ENCODE measurements around the gene CA10. TPM values are rescaled to one million over a fixed set of nuclear protein-coding genes. Genes with fewer than 3 reads are reported as not detected.
A peak's percentile ranks its signal among the peaks of the same experiment; 100 is the strongest.

Gene CA10
- total RNA-seq, 1 experiment from 2014 or later: not detected

DNA sequence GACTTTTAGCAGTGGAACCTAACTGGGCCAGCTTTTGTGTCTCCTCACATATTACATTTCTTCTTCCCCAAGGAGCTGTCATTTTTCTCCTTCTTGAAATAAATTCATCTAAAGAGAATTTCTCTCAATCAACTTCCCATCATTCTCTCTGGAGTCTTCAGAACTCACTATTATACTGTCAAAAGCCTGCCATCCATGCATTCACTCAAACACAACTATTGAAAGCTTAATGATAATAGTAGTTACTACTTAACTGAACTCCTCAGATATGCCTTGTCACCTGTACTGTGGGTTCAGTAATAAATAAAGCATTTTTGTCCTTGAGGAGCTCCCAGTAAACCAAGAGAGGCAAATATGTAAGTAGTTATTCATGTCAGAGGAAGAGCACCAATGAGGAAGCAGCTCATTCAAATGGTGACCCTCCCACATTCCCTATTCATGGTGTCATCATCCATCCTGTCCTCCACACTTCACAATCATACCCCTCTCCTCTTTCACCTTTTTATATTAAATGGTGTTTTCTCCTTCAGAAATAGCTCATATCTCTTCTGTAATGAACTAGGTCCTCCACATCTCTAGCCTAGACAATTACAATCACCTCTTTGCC, 162.6 kb downstream of the CA10 start:
- in situ Hi-C loops (cut with HindIII; ENCODE audit: low sequenced_read_pairs): no loop called here
- DNase-seq (ENCODE audit: low spot score): no peak

GRCh38 chr17:51992864-51993416, 165.6 kb downstream of the CA10 start:
- peak; percentile 50 for DNase-seq (ENCODE audit: low spot score)
- in situ Hi-C loops (cut with HindIII; ENCODE audit: low sequenced_read_pairs): no loop called here

DNA sequence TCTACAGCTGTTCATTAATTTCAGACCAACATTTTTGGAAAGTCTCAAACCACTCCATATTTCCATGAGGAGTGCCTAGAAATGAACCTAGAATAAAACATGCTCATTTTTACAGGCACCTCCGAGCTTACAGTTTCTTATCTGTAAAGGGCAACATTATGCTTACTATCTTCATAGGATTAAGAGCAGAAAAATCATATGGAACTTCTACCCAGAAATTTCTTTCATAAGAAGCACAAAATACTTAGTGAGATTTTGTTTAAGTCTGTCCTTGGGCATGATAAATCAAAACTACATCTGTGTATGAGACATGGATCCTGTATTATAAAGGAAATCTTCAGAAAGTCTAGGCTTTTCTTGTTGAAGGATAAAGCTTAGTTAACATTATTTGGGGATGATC, 187.4 kb downstream of the CA10 start:
- DNase-seq (ENCODE audit: low spot score): no peak
- in situ Hi-C loops (cut with HindIII; ENCODE audit: low sequenced_read_pairs): no loop called here

DNA sequence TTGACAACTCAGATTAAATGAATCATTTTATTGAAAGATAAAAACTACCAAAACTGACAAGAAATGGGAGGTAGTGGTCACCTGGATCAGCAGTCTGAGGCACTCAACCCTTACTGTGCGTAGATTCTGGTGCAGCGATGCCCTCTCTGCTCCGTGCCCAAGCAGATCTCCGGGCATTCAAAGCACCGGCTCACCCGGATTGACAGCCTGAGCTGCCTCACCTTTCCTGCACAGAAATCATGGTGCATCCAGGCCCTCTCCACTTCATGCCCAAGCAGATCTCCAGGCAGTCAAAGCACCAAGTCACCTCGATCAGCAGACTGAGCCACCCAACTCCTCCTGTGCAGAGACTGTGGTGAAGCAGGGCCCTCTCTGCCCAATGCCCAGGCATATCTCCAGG, 196.8 kb downstream of the CA10 start:
- DNase-seq (ENCODE audit: low spot score): no peak
- in situ Hi-C loops (cut with HindIII; ENCODE audit: low sequenced_read_pairs): no loop called here

DNA sequence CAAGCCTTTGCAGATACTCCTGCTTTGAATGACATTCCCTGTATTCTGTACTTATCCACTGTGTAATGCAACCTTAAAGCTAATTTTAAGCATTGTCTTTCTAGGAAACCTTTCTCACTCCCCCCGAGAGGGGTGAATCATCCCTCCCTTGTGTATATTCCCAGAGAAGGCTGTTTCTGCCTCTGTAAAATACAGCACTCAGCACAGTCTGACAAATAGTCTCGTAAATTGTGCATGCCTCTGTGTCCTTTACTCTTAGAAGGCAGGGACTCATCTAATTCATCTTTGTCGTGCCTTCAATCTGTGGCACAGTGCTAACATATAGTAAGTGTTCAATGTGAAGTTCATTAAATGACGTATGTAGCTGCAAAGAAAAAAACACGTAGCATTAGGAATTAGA, 200.7 kb downstream of the CA10 start:
- in situ Hi-C loops (cut with HindIII; ENCODE audit: low sequenced_read_pairs): no loop called here
- DNase-seq (ENCODE audit: low spot score): no peak

DNA sequence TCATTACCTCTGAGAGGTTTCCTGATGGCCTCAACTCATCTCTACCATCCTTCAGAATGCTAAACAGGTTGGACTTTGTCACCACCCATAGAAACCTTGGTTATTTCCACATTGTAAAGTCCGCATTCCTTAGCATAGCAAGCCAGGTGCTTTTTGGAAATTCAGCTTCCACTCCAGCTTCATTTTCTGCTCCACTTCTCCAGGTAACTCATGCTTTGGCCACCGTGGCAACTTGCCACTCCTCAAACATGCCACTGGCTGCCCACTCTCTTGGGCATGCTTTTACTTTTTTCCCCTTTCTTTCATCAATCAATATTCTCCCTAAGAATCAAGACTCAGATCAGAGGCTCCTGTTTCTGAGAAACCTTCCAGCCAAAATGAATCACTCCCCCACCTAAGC, 203.3 kb downstream of the CA10 start:
- in situ Hi-C loops (cut with HindIII; ENCODE audit: low sequenced_read_pairs): no loop called here
- DNase-seq (ENCODE audit: low spot score): peak; percentile 79

- DNase-seq (ENCODE audit: low spot score): peak; percentile 61
- in situ Hi-C loops (cut with HindIII; ENCODE audit: low sequenced_read_pairs): no loop called here
Measured at GRCh38 chr17:51954232-51954765, 204.2 kb downstream of the CA10 start.

DNA sequence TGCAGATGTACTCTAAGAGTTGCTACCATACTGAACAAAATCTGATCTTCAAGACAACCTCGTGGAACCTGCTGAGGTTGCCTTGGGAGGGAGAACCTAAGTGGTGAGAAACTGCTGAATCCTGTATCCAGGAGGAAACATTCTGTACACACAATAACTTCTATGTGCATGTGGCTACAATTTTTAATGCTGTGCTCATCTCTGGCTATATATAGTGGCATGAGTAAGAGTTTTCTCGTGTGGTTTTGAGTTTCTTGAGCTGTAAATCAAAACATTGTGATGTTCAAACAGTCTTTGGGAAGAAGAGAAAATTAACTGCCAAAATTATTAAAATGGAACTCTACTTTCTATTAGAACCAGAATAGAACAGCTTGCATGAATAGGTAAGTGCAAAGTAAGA, 206.8 kb downstream of the CA10 start:
- no peak for DNase-seq (ENCODE audit: low spot score)

GRCh38 chr17:51948128-51948527, 210.4 kb downstream of the CA10 start:
- no peak for DNase-seq (ENCODE audit: low spot score)
- in situ Hi-C loops (cut with HindIII; ENCODE audit: low sequenced_read_pairs): no loop called here

More for the DNA sequence above, 206.8 kb downstream of the CA10 start:
- in situ Hi-C loops (cut with HindIII; ENCODE audit: low sequenced_read_pairs): no loop called here

- no peak for DNase-seq (ENCODE audit: low spot score)
- in situ Hi-C loops (cut with HindIII; ENCODE audit: low sequenced_read_pairs): no loop called here
Measured at GRCh38 chr17:51947160-51947735, 211.3 kb downstream of the CA10 start.

GRCh38 chr17:51946311-51946710, 212.2 kb downstream of the CA10 start:
- in situ Hi-C loops (cut with HindIII; ENCODE audit: low sequenced_read_pairs): no loop called here
- no peak for DNase-seq (ENCODE audit: low spot score)

DNA sequence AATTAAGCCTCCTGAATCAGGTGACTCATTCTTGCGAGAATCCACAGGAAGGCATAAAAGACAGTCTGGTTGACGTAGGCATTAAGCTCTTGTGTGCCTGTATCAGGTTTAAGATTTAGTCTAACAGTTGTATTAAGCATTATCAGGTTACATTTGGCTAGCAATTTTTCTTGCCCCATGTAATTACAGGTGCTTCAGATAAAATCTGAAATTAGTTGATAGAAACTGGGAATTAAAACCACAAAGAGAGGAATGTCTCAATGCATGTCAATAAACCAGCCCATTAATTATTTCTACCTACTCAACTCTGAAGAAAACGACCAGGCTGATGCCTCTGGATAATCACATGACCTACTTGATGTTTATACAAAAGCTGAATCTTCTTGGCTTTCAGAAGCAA, 217.2 kb downstream of the CA10 start:
- in situ Hi-C loops (cut with HindIII; ENCODE audit: low sequenced_read_pairs): no loop called here
- no peak for DNase-seq (ENCODE audit: low spot score)

DNA sequence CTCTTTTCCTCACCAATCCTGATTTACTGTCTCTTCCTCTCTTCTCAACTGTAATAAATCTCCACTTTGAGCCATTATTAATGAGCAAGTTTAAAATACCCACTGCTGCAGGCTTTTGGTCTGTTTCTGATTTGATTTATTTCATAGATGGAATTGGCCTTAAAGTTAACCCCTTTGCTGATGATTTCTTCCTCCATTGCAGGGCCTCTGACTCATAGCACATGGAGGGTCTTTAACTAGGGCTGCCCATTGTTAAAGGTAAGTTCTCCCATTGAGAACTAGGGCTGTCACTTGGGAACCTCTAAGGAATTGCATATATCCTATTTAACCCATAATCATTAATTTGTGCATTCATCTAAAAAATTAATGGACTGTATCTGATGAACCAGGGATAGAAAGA, 221.2 kb downstream of the CA10 start:
- no peak for DNase-seq (ENCODE audit: low spot score)
- in situ Hi-C loops (cut with HindIII; ENCODE audit: low sequenced_read_pairs): no loop called here

- in situ Hi-C loops (cut with HindIII; ENCODE audit: low sequenced_read_pairs): no loop called here
- no peak for DNase-seq (ENCODE audit: low spot score)
Measured at GRCh38 chr17:51935477-51935876, 223.0 kb downstream of the CA10 start.

DNA sequence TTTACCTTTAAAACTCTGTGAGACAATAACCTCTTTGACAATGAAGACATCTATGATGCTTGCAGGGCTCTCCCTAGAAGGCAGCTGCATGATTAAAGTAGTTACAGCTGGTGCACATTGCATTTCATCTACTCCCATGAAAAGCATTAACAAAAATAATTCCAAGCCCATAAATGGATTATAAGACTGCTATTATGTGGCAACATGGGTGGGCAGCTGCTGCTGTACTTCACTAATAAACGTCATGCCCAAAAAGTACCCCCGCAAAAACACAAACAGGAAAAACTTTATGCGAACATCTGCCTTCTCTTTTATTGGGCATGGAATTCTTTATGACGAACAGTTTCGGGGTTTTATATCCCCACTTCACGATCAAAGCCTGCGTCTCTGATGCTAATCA, 224.9 kb downstream of the CA10 start:
- in situ Hi-C loops (cut with HindIII; ENCODE audit: low sequenced_read_pairs): no loop called here
- DNase-seq (ENCODE audit: low spot score): no peak

GRCh38 chr17:51926448-51926847, 232.1 kb downstream of the CA10 start:
- peak; percentile 74 for DNase-seq (ENCODE audit: low spot score)
- in situ Hi-C loops (cut with HindIII; ENCODE audit: low sequenced_read_pairs): no loop called here

- in situ Hi-C loops (cut with HindIII; ENCODE audit: low sequenced_read_pairs): no loop called here
Measured at GRCh38 chr17:51921500-51921899, 237.0 kb downstream of the CA10 start.

GRCh38 chr17:51914577-51914976, 243.9 kb downstream of the CA10 start:
- no peak for DNase-seq (ENCODE audit: low spot score)
- in situ Hi-C loops (cut with HindIII; ENCODE audit: low sequenced_read_pairs): no loop called here

More at GRCh38 chr17:51921500-51921899, 237.0 kb downstream of the CA10 start:
- no peak for DNase-seq (ENCODE audit: low spot score)

DNA sequence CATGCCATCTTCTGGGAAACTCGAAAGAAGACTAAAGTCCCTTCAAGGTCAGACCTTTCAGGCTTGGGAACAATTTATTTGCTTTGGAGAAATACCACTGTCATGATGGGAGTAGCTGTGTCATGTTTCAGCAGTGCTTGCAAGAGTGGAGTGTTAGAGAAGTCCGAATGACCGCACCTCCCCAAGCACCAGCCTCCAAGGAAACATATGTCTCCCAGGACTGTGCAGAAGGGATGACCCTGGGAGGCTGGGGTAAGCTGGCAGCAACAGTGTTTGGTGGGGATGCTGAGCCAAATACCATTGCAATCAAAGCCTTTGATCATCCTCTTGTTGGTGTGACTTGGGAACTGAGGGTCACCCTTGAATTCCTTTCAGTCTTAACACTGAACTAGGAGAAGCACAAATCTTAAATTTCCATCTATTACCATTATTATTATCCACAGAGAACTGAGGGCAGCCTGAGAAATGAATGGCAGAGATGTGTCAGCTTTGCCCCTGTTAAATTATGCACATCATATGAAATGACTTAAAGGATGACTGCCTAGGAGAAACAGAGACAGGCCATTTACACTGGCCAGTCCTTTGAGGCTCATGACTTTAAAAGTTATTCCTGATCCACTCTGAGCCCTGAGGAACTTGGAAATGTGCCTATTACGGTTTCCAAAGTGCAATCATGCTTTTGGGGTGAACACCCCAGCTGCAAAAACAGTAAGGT, 244.9 kb downstream of the CA10 start:
- in situ Hi-C loops (cut with HindIII; ENCODE audit: low sequenced_read_pairs): no loop called here
- peak; percentile 79 for DNase-seq (ENCODE audit: low spot score)

DNA sequence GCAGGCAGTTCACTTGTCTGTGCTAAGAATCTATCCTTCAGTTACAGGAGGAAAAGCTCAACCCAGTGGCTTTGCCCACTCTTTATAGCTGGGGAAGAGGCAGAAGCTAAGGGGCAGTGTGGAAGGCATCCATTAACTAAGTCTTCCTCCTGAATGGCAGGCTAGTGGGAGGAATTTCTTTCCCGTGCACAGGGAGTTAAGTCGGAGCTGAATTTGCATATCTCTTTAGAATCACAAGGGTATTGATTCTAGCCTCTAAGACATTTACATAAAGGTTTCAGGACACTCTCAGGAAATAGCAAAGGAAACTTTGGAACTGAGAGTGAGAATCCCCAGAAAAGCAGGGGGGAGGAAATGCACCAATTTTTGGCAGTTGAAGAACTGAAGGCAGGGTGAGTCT, 245.6 kb downstream of the CA10 start:
- in situ Hi-C loops (cut with HindIII; ENCODE audit: low sequenced_read_pairs): no loop called here
- no peak for DNase-seq (ENCODE audit: low spot score)

Data from G401 (cell line).